Effector memory CD8-positive, alpha-beta T cell (primary cell): Measurements from ENCODE around the gene ANGEL2.
A peak's percentile ranks its signal among the peaks of the same experiment; 100 is the strongest.
"Not testable (repeated sequence)": the region's sequence is repeated elsewhere in the genome, so short reads cannot be mapped to it uniquely, and the experiment has no call there.

ENCODE experiments used
- ATAC-seq: fragments of 150-1000 bp; cut with Tn5 transposase; replicated peaks from 2 replicates; pipeline ENCODE4 v1.10.0; 2021; ENCODE audit warnings: mild to moderate bottlenecking, moderate library complexity
- DNase-seq, 3 experiments: peaks; one replicate each; pipeline ENCODE4 v3.0.0; 2021
- H3K27ac Mint-ChIP-seq, 2 donors: one replicate each; pipeline ENCODE4 v1.8.0; 2022; ENCODE audit warnings: mild to moderate bottlenecking in 2 of 2, mixed read lengths in 2 of 2, moderate library complexity in 2 of 2
- H3K27me3 Mint-ChIP-seq, 2 donors: one replicate each; pipeline ENCODE4 v1.8.0; 2022; ENCODE audit warnings: mixed read lengths in 2 of 2
- H3K36me3 Mint-ChIP-seq: one replicate; pipeline ENCODE4 v1.8.0; 2022; ENCODE audit warnings: mild to moderate bottlenecking, moderate library complexity, mixed read lengths; ENCODE audit not compliant: insufficient read depth
- H3K4me1 Mint-ChIP-seq, 2 donors: one replicate each; pipeline ENCODE4 v1.8.0; 2022; ENCODE audit warnings: low read depth in 2 of 2, mixed read lengths in 2 of 2
- H3K4me3 Mint-ChIP-seq, 2 donors: one replicate each; pipeline ENCODE4 v1.8.0; 2022; ENCODE audit warnings: mild to moderate bottlenecking in 2 of 2, mixed read lengths in 2 of 2, moderate library complexity in 2 of 2
- H3K9me3 Mint-ChIP-seq, 2 donors: one replicate each; pipeline ENCODE4 v1.8.0; 2022; ENCODE audit warnings: mixed read lengths in 2 of 2

Gene ANGEL2

GRCh38 chr1:212993960-212994359, 21.7 kb downstream of the ANGEL2 start:
- peaks cover 55% of the 10 kb centered on the region for H3K36me3 Mint-ChIP-seq
- not testable (repeated sequence) for H3K27me3 Mint-ChIP-seq, DNase-seq, ATAC-seq, H3K4me1 Mint-ChIP-seq, H3K9me3 Mint-ChIP-seq, H3K4me3 Mint-ChIP-seq, H3K27ac Mint-ChIP-seq

- DNase-seq = no peak
- Mint-ChIP-seq H3K4me3 (no peak overlapping the region), H3K4me1 (peaks cover 0 to 5% of the 10 kb centered on the region in 2 donors), H3K27ac (peak overlapping the region in 1 of 2 donors; percentile 69), H3K36me3 (peaks cover 27% of the 10 kb centered on the region), H3K27me3 (no peaks in the 10 kb centered on the region), H3K9me3 (no peaks in the 10 kb centered on the region)
- ATAC-seq = no peak
These were observed 25.4 kb downstream of the ANGEL2 start for GRCh38 chr1:212990276-212990675.

- Mint-ChIP-seq H3K4me3 (no peak overlapping the region), H3K9me3 (no peaks in the 10 kb centered on the region), H3K27ac (no peak overlapping the region), H3K4me1 (peaks cover 0 to 5% of the 10 kb centered on the region in 2 donors), H3K36me3 (peaks cover 16% of the 10 kb centered on the region), H3K27me3 (no peaks in the 10 kb centered on the region)
- ATAC-seq (no peak), DNase-seq (no peak)
These were observed 27.9 kb downstream of the ANGEL2 start for GRCh38 chr1:212987702-212988322.

- Mint-ChIP-seq H3K4me1 (peaks cover 4 to 5% of the 10 kb centered on the region in 2 donors), H3K9me3 (no peaks in the 10 kb centered on the region), H3K27me3 (no peaks in the 10 kb centered on the region), H3K36me3 (peaks cover 9% of the 10 kb centered on the region), H3K4me3 (no peak overlapping the region), H3K27ac (no peak overlapping the region)
- DNase-seq (no peak), ATAC-seq (no peak)
These were observed 29.1 kb downstream of the ANGEL2 start for GRCh38 chr1:212986551-212986950.

GRCh38 chr1:212984522-212985291, 31.0 kb downstream of the ANGEL2 start:
- DNase-seq (no peak), ATAC-seq (no peak)
- peaks cover 3% of the 10 kb centered on the region for H3K36me3 Mint-ChIP-seq
- no peak overlapping the region for H3K4me3 Mint-ChIP-seq
- H3K9me3 Mint-ChIP-seq = no peaks in the 10 kb centered on the region
- H3K27ac Mint-ChIP-seq = no peak overlapping the region
- H3K27me3 Mint-ChIP-seq = peaks cover 6 to 11% of the 10 kb centered on the region in 2 donors
- peaks cover 1 to 6% of the 10 kb centered on the region in 2 donors for H3K4me1 Mint-ChIP-seq

GRCh38 chr1:212983482-212983881, 32.2 kb downstream of the ANGEL2 start:
- Mint-ChIP-seq H3K9me3 (no peaks in the 10 kb centered on the region), H3K4me1 (peaks cover 0 to 6% of the 10 kb centered on the region in 2 donors), H3K27me3 (peaks cover 12 to 21% of the 10 kb centered on the region in 2 donors), H3K4me3 (no peak overlapping the region), H3K36me3 (no peaks in the 10 kb centered on the region), H3K27ac (no peak overlapping the region)
- ATAC-seq (no peak), DNase-seq (no peak)

GRCh38 chr1:212982430-212983152, 33.1 kb downstream of the ANGEL2 start:
- H3K27me3 Mint-ChIP-seq = peaks cover 13 to 30% of the 10 kb centered on the region in 2 donors
- H3K9me3 Mint-ChIP-seq = no peaks in the 10 kb centered on the region
- ATAC-seq = no peak
- H3K4me1 Mint-ChIP-seq = peaks cover 0 to 6% of the 10 kb centered on the region in 2 donors
- no peak overlapping the region for H3K4me3 Mint-ChIP-seq
- no peaks in the 10 kb centered on the region for H3K36me3 Mint-ChIP-seq
- no peak overlapping the region for H3K27ac Mint-ChIP-seq
- DNase-seq = no peak

GRCh38 chr1:212981571-212982328, 33.9 kb downstream of the ANGEL2 start:
- H3K4me3 Mint-ChIP-seq = no peak overlapping the region
- H3K36me3 Mint-ChIP-seq = no peaks in the 10 kb centered on the region
- DNase-seq = no peak
- peaks cover 0 to 6% of the 10 kb centered on the region in 2 donors for H3K4me1 Mint-ChIP-seq
- peaks cover 13 to 37% of the 10 kb centered on the region in 2 donors for H3K27me3 Mint-ChIP-seq
- ATAC-seq = no peak
- H3K27ac Mint-ChIP-seq = no peak overlapping the region
- no peaks in the 10 kb centered on the region for H3K9me3 Mint-ChIP-seq

GRCh38 chr1:212981025-212981495, 34.6 kb downstream of the ANGEL2 start:
- Mint-ChIP-seq H3K27ac (no peak overlapping the region), H3K9me3 (no peaks in the 10 kb centered on the region), H3K4me1 (peaks cover 0 to 6% of the 10 kb centered on the region in 2 donors), H3K4me3 (no peak overlapping the region), H3K27me3 (peaks cover 20 to 44% of the 10 kb centered on the region in 2 donors), H3K36me3 (no peaks in the 10 kb centered on the region)
- ATAC-seq (no peak), DNase-seq (no peak)

GRCh38 chr1:212980123-212980785, 35.4 kb downstream of the ANGEL2 start:
- Mint-ChIP-seq H3K27me3 (peaks cover 25 to 51% of the 10 kb centered on the region in 2 donors), H3K4me1 (peaks cover 0 to 6% of the 10 kb centered on the region in 2 donors), H3K27ac (no peak overlapping the region), H3K36me3 (no peaks in the 10 kb centered on the region), H3K9me3 (no peaks in the 10 kb centered on the region), H3K4me3 (no peak overlapping the region)
- no peak for ATAC-seq
- no peak for DNase-seq

- Mint-ChIP-seq H3K9me3 (no peaks in the 10 kb centered on the region), H3K36me3 (no peaks in the 10 kb centered on the region), H3K27me3 (peaks cover 25 to 56% of the 10 kb centered on the region in 2 donors), H3K4me1 (peaks cover 0 to 6% of the 10 kb centered on the region in 2 donors), H3K27ac (no peak overlapping the region), H3K4me3 (no peak overlapping the region)
- DNase-seq = no peak
- no peak for ATAC-seq
These were observed 36.1 kb downstream of the ANGEL2 start for GRCh38 chr1:212979340-212980122.
